ENCODE data around the gene OR51A7.

GRCh38 chr11:4890279-4890678, 13.3 kb upstream of the OR51A7 start:
- no peak for TF ChIP-seq POLR2A (IDR thresholded peaks at IDR 0.05; ENCODE audit: low read depth, low read length)
- TF ChIP-seq POLR2AphosphoS5 (IDR thresholded peaks at IDR 0.05; ENCODE audit: low read depth, low read length), result no peak
- no peak for TF ChIP-seq TAF1 (IDR thresholded peaks at IDR 0.05; ENCODE audit: borderline replicate concordance, low read depth, low read length)
